Activated CD8-positive, alpha-beta memory T cell treated with anti-CD3 and anti-CD28 coated beads for 24 hours (primary cell): ENCODE measurements around the gene XYLT2.
"Not testable (repeated sequence)": the region's sequence is repeated elsewhere in the genome, so short reads cannot be mapped to it uniquely, and the experiment has no call there.

Source experiments
- DNase-seq: peaks from one replicate; pipeline ENCODE4 v3.0.0-alpha.2; 2020

The XYLT2 gene

DNA sequence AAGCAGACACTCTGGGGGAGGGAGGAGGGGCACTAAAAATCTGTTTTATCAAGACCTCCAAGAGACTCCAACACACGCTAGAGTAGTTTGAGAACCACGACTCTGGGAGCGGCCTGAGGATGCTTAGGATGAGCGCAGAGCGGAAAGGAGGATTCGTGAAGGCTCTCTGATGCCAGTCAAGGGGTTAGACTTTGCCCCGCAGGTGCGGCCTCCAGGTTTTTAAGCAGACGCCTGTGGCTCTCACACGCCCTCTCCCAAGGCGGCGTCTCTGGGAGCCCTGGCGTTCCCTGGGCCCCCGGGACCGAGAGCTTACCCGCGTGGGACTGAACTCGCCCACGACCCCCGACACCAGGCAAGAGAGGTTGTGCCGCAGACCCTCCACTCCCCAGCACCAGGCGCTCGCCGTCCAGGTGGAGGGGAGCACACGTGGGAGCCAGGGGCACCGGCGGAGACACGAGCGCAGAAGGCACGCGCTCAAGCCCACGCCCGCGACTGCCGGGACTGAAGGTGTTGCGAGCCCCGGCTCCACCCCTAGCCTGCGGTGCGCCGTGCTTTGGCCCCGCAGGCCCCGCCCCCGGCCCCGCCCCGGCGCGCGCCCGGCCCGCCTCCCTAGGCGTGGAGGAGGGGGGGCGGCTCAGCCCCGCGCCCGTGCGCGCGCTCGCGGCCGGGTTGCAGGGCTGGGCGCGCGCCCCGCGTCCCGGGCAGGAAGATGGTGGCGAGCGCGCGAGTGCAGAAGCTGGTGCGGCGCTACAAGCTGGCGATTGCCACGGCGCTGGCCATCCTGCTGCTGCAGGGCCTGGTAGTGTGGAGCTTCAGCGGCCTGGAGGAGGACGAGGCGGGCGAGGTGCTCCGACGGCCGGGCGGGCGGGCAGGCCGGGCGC is at the start of gene XYLT2:
XYLT2 (plus strand) TSS at position 695 of the 881 bp plus-strand sequence; CDS start at position 710, 15 bp downstream.
- DNase-seq, result peak; percentile 95

DNA sequence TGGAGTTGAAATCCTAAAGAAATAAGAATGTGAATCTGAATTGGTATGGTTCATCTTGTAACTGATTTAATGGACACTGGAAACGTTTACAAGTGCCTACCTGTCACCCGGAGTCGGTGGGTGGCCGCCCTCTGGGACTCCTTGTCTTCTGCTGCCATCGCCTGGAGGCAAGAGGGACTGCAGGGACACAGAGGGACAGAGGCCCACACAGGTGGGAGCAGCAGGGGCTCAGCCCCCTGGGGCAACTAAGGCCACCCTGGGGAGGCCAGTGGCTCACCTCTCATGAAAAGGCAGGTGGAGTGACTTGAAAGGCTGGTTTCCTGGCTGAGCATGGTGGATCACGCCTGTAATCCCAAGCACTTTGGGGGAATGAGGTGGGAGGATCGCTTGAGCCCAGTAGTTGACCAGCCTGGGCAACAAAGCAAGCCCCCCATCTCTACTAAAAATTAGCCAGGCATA is 48.5 kb upstream of the XYLT2 start:
- peak; percentile 90 for DNase-seq

DNA sequence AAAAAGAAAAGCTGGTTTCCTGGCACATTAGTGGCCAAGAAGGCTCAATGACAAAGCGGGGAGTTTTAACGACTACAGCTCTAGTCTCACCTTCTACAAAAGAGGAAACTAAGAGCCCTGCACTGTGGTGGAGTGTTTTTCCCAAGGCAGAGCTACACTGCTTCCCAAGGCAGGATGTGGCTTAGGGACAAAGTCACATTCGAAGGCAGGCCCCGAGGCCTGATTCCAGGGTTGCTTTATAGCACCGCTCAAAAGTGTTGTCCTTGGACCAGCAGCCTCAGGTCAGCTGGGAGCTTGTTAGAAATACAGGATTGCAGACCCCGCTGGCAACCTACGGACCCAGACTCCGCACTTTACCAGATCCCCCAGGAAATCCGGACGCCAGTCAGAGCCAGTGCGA is 47.9 kb upstream of the XYLT2 start:
- no peak for DNase-seq

DNA sequence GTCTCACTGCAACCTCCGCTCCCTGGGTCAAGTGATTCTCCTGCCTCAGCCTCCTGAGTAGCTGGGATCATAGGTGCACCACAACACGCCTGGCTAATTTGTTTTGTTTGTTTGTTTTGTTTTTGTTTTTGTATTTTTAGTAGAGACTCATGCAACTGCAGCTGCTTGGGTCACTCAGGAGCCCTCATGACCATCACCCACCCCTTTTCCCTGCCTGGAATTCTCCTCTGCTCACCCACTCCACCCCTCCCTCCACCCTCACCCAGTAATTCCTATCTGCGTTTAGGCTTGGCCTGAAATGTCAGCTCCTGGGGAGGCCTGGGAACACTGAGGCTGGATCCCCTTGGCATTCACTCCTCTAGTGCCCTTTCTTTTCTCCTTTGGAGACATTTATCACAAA is 46.1 kb upstream of the XYLT2 start:
- DNase-seq, result no peak

DNA sequence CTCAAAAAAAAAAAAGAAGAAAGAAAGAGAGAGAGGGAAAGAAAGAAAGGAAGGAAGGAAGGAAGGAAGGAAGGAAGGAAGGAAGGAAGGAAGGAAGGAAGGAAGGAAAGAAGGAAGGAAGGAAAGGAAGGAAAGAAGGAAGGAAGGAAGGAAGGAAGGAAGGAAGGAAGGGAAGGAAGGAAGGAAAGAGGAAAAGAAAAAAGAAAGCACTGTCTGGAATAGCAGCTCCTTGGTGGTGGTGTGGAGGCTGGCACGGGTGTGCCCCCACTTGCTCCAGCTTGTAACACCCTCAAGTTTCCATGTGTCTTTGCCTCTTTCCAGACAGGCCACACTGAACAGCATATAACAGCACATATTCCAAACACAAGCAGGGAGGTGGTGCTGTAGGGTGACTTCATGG is 45.1 kb upstream of the XYLT2 start:
- not testable (repeated sequence) for DNase-seq

DNA sequence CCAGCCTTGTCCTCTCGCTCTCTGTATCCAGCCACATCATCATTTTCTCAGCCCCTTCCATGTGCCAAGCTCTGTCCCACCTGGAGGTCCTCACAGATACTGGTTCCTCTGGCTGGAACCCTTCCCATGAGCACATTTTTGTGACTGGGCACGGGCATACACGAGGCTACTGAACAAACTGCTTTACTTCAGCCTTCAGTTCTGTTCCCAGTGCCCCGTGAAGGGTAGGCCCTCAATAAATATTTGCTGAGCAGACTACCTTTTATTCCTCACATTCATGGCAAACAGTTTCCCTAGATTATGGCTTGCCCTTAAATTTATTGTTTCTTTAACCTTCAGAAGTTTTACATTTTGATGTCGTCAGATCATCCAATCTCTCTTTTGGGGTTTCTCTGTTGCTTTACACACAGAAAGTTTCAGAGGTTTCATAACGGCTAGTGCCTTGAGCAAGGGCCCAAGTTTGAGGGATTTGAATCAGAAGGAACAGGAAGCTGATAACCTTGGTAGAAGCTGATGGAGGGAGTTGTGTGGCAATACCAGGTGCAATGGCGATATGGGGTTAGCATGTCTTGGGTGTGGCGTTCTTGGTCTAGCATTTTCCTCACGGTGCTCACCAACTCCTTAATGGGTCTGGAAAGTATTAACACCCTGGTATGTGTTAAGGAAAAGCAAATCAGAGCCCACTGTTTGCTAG is 43.9 kb upstream of the XYLT2 start:
- no peak for DNase-seq

DNA sequence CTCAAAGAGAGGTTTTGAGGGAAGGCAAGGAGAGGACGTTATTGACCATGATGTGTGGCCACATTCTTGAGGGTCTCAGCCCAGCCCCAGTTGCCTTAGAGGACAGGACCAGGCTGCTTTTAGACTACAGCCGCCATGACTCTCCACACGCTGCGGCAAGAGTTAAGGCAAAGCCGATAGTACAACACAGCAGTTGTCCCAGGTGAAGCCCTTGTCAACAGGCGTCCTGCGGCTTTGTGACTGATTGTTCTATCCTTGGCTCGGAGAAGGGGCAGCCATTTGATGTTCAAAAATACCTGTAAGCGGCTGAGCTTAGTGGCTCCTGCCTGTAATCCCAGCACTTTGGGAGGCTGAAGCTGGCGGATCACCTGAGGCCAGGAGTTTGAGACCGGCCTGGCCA is 42.9 kb upstream of the XYLT2 start:
- DNase-seq, result no peak

DNA sequence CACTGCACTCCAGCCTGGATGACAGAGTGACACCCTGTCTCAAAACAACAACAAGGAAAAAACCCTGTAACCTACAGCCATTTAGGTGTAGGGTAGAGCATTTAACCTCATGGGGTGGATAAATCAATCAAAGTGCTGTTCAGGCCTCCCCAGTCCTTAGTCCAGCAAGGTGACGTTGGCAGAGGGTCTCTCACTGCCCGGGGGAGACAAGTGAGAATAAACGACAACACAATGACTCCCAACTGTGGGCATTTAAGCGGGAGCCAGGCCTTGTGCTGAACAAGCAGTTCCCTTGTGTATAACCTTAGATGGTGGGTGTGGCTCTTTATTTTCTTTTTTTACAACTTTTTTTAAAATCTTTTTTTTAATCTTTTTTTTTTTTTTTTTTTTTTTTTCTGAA is 42.3 kb upstream of the XYLT2 start:
- DNase-seq, result no peak

DNA sequence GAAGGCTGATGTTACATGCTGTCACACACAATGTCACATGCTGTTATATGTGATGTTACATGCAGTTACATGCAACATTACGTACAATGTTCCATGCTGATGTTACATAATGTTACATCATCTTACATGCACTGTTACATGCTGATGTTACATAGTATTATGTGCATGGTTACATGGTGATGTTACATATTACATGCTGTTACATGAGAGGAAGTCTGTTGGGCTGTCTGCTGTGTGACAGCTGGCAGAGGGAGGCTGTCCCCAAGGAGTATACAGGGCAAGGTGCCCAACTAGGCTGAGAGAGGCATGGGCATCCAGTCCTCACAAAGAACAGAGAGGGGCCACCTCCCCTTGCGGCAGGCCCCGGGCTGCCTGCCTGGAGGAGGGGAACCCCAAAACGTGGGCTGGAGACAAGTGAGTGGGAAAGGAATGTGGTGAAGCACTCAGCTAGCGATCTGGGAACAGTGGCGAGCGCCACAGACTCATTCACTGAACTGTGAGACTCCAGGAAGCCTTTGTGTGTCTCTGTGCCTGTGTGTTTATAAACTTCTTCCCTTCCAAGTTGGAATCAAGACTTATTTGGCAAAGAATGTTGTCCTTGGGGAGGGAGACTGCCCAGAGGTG is 41.0 kb upstream of the XYLT2 start:
- no peak for DNase-seq

DNA sequence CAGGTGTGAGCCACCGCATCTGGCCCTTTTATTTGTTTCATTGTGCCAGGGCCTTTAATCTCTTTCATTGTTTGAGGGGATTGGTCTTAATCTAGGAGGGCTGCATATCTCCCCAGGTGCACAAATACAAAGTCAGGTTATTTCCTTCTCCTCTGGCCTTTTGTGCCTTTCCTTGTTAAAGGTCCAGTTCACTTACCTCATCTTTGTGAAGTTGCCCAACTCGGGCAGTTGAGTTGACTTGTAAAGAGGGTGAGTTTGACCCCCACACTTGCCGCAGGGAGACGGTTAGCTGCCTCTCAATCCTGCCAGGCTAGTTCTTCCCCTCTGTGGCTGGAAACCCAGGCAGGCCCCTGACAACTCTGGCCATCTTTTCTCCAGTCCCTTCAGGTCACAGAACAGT is 38.3 kb upstream of the XYLT2 start:
- no peak for DNase-seq

DNA sequence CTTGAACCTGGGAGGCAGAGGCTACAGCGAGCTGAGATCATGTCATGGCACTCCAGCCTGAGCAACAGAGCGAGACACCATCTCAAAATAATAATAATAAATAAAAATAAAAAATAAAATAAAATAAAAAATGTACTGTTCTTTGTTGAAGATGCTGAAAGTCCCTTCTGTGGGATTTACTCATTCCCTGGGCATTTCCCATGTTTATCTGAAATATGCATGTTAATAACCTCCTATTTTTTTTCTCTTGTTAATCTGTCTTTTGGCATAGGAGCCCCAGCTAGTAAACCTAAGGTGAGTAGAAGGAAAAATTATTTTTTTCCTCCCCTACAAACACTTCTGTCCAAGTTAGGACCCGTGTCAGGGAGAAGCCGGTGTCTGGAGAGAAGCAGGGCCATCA is 37.3 kb upstream of the XYLT2 start:
- no peak for DNase-seq

DNA sequence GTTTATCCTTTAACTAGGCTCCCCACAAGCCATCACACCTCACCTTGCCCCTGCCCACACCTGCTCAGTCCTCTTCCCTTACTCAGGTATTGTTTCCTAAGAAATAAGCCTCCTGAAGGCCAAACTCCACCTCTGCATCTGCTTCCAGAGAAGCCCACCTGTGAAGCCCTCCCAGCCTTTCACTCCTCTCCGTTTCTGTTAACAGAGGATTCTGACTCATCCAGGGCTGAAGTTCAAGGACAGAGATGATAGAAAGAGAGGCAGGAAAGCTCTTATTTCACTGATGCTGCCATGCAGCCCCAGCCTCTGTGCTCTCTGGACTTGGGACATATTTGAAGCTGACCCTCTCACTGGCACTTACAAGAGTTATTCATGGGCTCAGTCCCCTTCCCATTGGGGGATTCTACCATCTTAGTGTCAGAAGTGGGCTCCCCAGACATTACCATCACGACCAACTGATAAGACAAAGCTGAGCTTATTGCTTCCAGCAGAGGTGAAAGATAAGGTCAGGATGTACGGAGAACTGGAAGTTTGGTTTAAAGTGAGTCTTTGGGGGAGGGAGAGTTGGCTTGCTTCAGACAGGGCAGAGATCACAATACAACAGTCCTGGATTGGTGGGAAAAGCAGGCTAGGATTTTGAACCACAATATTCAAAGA is 35.3 kb upstream of the XYLT2 start:
- DNase-seq, result no peak

DNA sequence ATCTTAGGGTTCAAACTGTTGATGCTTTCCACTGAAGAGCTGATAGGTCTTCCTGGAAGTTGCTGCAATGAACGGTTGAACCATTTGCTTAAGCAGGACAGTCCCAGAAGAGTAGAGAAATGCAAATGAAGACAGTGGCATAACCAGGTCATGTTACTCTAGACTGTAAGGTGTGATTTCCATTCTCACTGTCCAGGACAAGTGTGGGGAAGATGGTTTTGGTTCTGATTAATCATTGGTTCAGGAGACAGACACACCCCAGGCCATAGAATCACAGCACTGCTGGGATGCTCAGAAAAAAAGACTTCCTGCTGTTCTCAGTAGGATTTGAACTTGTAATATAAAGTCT is 34.8 kb upstream of the XYLT2 start:
- no peak for DNase-seq

DNA sequence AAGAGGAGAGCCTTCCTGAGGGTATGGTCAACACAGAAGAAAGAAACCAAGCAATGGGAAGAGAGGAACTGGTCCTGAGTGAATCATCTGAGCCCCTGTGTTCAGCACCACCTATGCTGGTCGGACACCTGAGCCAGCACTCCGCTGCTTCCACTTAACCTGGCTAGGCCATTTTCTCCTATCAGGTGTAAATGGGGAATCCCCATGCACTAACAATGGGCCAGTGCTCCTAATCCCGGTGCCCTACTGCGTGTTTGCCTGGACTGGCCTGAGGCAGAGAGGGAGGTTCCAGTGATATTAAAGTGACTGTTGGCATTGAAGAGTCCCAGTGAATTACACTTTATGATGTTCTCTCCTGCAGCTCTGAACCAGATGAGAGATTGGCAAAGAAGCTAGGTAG is 34.4 kb upstream of the XYLT2 start:
- DNase-seq, result no peak

DNA sequence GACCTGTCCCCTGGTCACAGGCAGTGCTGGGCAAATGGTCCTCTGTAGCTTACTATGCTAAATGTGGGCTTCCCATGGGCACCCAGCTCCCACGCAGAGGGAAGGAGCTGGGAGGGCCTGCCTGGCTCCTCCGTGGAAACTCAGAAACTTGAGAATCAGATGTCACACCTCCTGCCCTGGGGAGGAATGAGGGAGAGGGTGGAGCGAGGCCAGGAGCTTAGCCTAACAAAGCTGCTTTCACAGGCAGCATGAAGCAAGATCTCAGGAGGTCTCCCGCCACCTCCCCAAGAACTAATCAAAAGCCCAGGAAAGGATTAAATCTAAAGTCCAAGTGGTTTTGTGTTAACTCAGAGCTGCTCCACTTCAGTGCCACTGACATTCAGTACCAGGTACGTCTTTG is 33.6 kb upstream of the XYLT2 start:
- no peak for DNase-seq

DNA sequence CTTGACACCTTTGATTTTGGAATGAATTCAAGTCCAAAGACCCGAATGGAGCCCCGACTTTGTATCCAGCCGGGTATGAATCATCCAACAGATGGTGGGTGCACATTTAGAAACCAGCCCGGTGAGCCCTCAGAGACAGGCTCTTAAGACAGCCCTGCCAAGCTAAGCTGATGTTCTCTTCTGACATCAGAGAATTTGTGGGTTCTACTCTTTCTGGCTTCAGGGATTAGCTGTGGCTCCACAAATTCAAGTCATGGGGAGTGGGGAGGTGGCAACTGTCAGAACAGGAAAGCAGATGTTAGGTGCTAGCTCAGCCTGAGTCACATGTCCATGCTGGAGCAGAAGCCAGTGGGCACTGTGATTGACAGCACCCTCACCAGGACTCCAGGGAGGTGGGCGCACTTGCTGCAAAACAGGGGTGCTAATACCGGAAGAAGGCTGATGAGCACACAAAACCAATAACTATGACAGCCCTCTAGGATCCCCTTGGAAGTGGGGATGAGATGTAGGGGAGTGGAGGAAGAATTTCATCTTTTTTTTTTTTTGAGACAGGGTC is 31.4 kb upstream of the XYLT2 start:
- no peak for DNase-seq

DNA sequence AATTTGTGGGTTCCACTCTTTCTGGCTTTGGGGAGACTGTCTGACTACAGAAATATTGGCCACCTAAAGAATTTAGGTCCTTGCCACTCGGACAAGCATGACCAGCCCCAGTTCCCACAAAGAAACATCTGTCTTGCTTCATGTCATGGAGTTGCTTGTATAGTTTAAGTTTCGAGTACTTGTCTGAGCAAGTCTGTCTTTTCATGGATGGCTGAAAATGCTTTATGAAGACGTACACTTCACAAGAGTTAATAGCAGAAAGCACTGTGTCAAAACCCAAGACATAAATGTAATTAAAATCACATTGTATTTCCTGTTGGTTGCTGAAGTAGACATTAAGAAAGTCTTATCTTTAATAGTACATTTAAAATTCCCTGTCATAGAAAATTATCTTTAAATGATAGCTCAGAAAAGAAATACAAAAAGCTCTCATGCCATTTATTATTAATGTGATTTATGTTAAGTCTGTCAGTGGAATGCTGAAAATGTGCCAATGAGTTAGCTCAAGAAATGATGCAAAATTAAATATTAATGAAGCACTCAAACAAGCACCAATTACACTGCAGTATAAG is 29.8 kb upstream of the XYLT2 start:
- DNase-seq, result no peak

DNA sequence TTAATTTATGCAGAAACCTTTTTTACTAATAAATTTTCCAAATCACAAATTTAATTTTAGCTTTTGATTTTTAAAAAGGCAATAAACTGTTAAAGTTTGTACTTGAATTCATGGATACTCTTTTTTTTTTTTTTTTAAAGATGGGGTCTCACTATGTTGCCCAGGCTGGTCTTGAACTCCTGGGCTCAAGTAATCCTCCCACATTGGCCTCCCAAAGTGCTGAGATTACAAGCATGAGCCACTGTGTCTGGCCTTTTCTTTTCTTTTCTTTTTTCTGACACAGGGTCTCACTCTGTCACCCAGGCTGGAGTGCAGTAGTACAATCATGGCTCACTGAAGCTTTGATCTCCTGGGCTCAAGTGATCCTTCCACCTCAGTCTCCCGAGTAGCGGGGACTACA is 29.3 kb upstream of the XYLT2 start:
- DNase-seq, result not testable (repeated sequence)

DNA sequence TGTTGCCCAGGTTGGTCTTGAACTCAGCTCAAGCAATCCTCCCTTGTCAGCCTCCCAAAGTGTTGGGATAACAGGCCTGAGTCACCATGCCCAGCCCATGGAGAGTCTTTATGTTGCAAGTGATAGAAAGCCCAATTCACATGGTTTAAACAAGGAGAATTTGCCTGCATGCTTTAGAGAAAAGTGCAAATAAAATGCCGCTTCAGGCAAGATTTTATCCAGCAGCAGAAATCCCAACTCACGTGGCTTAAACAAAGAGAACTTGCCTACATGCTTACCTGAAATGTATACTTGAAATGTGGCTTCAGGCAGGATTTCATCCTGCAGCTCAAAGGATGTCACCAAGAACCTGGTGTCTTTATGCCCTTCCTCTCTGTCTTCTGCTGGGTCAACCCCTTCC is 28.8 kb upstream of the XYLT2 start:
- no peak for DNase-seq

DNA sequence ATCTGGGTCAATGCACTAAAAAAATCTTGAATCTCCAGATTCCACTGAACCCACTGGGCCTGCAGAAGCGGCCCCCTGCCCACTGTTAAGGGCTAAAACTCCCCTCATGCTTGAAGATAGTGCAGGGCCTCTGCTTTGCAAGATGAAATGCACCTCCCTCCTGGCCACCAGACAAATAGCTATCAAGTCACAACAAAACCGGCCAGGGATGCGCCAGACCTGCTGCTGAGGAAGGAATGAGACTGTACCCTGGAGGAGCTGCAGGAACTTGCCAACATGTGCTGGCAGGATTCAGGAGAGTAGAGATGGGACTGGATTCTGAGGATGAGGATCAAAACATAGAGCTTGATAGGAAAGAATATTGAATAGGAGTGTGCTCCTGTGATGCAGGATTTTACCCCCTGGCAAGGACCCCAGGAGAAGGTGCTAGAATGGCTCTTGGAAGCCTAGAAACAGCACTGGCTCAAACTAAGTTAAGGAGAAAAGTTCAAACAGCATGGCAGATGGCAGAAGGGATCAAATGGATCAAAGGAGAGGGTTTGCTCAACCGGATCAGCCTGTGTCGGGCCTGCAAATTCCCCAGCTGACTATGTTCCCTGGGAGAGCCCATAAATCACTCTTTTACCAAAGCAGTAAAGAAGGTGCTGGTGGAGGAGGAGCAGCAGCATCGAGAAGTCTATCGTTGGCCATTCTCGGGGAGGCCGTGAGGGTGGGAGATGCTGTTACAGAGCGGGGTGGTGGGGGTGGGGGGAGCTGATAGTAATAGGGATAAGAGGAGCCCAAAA is 27.2 kb upstream of the XYLT2 start:
- no peak for DNase-seq

DNA sequence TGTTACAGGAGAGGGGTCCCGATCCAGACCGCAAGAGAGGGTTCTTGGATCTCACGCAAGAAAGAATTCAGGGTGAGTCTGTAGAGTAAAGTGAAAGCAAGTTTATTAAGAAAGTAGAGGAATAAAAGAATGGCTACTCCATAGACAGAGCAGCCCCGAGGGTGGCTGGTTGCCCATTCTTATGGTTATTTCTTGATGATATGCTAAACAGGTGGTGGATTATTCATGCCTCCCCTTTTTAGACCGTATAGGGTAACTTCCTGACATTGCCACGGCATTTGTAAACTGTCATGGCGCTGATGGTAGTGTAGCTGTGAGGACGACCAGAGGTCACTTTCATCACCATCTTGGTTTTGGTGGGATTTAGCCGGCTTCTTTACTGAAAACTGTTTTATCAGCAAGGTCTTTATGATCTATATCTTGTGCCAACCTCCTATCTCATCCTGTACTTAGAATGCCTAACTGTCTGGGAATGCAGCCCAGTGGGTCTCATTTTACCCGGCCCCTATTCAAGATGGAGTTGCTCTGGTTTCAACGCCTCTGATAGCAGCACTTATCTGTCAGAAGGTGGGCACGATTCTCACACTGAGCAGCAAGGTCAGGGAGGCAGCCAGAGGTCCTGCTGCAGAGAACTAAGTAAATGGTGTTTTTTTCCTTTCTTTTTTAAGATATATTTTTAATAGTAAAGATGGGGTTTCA is 26.5 kb upstream of the XYLT2 start:
- no peak for DNase-seq
